Measurements from ENCODE around the gene GPBP1.
"Not testable (repeated sequence)": the region's sequence is repeated elsewhere in the genome, so short reads cannot be mapped to it uniquely, and the experiment has no call there.

GPBP1 gene, protein sequence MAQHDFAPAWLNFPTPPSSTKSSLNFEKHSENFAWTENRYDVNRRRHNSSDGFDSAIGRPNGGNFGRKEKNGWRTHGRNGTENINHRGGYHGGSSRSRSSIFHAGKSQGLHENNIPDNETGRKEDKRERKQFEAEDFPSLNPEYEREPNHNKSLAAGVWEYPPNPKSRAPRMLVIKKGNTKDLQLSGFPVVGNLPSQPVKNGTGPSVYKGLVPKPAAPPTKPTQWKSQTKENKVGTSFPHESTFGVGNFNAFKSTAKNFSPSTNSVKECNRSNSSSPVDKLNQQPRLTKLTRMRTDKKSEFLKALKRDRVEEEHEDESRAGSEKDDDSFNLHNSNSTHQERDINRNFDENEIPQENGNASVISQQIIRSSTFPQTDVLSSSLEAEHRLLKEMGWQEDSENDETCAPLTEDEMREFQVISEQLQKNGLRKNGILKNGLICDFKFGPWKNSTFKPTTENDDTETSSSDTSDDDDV

DNA sequence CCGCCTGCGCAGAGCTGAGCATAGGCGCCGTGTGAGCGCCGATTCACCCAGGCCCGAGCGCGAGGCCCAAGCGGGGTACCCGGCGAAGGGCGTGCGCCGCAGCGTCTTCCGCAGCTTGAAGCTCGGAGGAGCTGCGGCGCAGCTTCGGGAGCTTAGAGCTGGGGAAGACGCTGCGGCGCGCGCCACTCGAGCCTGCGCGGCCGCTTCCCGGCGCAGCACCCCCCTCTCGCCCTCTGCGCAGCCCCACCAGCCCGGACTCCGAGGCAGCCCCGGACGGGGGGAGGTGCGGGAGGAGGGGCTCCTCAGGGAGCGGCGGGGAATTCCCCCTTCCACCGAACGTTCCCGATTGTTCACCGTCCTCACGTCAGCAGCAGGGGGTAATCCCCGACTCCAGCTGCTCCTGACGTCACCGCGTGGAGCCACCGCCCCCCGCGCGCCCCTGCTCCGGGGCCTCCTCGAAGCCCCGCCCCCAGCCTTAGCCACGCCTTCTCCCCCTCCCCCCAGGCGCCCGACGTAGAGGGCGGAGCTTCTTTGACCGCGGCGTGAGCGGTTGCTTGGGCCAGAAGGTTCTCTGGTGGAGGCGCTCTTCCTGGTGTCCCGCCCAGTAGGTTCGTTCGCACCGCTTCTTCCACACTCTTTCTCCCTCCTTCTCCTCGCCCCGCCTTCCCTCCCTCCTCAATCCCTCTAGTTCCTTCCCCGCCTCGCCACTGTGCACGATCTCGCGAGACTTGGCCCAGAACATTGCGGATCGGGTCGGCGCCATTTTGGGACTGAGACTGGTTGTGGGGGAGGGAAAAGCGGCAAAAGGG lies at the start of gene GPBP1:
Gene GPBP1 (plus strand): TSS at position 741 of the 809 bp plus-strand sequence. CDS start 40,072 bp downstream, outside the sequence.
- peak; percentile 96 for DNase-seq

DNA sequence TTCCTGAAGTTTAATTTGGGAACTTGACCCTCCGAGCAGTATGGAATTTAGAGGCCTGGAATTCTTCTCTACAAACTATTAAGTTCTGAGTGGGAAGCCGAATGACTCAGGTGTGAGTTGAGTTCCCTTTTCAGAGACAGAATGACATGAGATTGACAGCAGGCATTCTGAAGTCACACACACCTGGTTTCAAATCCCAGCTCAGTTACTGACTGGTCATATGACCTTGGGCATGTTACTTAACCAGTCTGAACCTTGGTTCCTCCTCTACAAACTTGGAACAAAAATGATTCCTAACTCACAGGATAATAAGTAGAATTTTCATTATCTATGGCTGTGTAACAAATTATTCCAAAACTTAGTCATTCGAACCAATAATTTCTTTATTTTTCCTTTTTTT lies 45.5 kb upstream of the GPBP1 start:
- no peak for DNase-seq

GRCh38 chr5:57133574-57133973 lies 40.3 kb upstream of the GPBP1 start:
- no peak for DNase-seq

DNA sequence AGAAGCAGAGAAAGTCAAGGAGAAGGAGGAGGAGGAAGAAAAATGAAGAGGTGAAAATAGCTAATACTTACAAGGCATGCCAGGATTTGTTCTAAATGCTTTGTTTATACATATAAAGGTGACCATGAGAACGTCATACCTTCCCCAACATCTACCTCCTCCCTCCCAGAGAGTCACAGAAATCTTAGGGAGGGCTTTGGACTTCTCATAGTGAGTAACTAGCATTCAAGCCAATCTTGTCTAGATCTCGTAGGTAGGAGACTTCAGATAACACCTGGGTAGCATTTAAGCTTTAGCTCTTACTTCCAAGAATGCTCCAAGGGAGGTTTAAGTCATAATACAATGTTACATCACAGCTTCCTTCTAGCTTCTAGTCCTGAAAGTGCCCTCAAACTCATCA lies 36.5 kb upstream of the GPBP1 start:
- DNase-seq, result no peak

DNA sequence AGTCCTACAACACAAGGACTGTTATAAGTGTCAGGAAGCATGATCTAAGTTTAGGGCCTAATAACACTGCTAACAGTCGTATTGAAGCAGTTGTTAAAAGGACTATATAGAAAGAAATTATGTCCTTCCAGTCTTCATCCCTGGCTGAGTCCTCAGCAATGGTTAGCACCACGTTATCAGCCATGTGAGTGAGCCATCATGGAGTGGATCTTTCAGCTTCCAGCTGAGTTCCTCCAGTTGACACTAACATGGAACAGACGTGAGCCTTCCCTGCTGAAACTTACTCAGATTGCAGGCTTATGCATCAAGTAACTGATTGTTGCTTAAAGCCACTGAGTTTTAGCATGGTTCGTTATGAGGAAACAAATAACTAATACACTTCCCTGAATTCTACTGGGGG lies 21.5 kb upstream of the GPBP1 start:
- DNase-seq, result no peak

DNA sequence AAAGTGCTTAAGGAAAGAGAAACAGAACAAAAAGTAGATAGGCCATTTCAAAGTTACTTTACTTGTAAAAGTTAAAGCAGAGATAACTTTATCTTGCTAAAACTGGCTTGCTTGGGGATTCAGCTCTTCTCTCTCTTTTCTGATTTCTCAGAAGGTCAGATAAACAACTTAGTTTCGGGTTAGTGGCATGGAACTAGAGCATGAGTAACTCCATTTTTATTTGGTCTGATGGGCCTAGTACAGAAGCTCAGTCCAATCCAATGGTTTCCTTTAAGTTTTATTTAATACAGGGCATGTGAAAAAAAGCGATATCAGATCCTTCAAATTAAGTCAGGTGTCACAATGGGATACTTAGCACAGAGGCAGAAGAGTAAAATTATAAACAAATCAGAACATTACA lies 18.8 kb upstream of the GPBP1 start:
- no peak for DNase-seq

DNA sequence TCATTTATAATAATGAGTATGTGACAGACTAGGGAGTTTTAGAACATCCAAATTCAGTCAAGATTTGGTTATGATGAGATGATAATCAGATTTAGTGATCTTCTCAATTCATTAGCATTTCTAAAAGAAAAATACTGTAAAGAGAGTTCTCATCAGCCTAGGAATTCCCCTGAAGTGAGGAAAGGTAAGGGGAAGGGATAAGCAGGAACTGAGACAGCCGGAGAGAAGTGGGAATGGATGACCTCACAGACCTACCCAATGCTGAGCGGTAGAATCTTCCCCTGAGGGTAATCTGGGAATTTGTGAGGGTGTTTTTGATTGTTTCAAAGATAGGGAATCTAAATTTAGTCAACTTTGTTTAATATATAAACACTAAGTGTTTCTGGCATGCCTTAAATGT lies 16.7 kb upstream of the GPBP1 start:
- no peak for DNase-seq

- no peak for DNase-seq
These were observed 16.2 kb upstream of the GPBP1 start for GRCh38 chr5:57157666-57158065.

- no peak for DNase-seq
These were observed 10.3 kb upstream of the GPBP1 start for GRCh38 chr5:57163553-57164006.

GRCh38 chr5:57164124-57164523 lies 9.7 kb upstream of the GPBP1 start:
- no peak for DNase-seq

GRCh38 chr5:57165171-57165570 lies 8.7 kb upstream of the GPBP1 start:
- not testable (repeated sequence) for DNase-seq

GRCh38 chr5:57166276-57166675 lies 7.6 kb upstream of the GPBP1 start:
- no peak for DNase-seq

DNA sequence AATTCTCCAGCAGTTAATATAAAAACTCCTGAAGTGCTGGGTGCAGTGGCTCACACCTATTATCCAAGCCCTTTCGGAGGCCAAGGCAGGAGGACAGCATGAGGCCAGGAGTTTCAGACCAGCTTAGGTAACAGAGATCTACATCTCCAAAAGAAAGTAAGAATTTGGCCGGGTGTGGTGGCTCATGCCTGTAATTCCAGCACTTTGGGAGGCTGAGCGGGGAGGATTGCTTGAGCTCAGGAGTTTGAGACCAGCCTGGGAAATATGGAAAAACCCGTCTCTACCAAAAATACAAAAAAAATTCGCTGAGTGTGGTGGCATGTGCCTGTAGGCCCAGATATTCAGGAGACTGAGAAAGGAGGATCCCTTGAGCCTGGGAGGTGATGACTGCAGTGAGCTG lies 6.7 kb upstream of the GPBP1 start:
- no peak for DNase-seq

DNA sequence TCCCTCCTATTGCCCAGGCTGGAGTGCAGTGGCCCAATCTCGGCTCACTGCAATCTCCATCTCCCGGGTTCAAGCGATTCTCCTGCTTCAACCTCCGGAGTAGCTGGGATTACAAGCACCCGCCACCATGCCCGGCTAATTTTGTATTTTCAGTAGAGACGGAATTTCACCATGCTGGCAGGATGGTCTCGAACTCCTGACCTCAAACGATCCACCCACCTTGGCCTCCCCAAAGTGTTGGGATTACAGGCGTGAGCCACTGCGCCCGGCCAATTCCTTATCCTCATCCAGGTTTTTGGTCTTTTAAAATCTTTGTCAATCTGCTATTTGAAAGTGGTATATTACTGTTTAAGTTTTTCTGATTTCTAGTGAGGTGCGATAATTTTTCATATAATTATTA lies 3.7 kb upstream of the GPBP1 start:
- not testable (repeated sequence) for DNase-seq

GRCh38 chr5:57171816-57172465 lies 1.9 kb upstream of the GPBP1 start:
- DNase-seq, result no peak

DNA sequence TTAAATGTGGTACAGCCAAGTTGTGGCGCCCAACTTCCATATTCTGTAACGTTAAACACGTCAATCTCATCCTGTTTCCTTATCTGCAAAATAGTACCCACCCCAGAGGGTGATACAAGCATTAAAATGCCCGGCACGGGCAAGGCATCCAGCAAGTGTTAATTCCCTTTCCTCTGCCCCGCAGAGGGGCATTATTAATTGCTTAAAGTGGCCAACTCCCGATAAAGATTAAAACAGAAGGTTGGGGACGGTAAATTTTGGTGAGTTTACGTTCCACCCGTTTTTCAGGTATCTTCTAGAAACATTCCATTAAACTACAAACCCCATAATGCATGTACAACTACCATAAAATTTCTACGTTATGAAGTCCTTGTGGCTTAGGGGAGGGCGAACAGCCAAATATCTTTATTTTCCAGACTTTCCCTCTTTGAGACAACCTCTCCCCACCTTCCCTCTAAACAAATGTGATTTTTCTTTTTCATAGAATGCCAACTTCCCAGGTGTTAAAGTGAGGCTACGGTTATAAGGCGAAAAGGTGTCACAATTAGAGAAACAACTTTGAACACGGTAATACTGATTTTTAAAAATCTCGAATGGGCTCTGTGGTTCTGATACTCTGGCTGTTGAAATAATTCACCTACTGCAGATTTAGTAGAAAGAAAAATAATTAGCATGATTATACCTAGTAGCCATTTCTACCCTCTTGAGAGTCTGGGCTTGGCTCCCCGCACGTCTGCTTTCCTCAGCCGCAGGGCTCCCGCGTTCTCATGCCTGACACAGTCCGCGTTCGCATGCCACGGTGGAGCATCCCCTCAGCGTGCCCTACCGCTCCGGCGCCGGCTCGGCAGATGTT lies 1.2 kb upstream of the GPBP1 start:
- DNase-seq, result peak; percentile 76

- DNase-seq, result peak; percentile 37
These were observed 450 bp downstream of the GPBP1 start for GRCh38 chr5:57174128-57174889.

DNA sequence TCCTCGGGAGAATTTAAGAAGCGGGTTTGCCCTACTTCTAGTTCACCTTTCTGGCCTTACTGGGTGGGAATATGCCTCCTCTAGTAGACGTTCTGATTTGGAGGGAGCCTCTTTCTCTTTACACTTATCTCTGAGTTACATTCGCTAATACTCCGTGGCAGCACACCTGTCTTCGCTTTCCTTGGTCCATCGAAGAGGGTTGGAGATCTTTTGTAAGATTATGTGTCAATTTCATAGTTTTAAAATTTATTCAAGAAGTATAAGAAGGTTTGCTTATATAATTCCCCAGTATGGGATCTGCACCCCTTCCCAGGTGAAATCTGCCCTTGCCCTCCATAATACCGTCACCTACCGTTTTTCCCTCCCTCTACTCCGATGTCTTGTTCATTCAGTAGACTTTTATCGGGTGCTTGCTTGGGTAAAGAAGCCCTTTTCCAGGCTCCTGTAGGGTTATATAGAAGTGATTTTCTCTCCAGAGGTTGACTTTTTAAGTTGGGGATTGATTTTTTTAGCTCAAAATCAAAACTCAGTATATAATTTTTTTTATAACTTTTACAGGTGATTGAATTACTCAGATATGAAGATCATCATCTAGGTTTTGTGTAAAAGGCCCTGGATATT lies 1.1 kb downstream of the GPBP1 start:
- DNase-seq, result no peak

DNA sequence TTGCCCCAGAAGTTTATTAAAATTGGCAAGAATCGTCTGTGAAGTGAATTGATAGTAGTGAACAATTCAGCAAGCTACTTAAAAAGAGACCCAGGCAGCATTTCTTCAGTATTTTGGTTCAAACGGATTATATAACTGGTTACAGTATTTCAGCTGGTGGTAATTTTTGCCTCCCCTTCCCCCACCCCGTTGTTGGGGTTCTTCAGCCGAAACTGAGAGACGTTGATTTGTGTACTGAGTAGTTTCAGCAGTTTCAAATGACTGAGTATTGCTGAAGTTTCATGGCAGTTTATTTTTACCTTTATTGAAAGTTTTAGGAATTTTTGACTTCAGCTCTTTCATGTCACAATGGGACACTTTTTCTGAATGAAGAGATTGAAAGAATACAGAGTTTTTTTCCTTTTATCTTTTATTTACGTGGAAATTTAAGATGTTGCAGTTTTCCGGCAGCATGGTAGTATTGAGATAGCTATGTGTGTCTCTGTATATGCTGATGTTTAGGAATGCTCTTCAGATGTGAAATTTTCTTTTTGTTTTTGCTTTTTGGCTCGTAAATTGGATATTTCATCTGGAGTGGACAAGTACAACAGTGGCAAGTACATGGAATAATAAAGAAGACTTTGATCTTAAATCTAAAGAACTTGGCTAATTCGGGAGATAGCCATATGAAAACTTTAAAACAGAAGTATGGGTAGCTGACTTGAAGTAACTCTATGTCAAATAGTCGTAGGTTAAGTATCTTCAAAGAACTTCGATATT lies 1.9 kb downstream of the GPBP1 start:
- no peak for DNase-seq

DNA sequence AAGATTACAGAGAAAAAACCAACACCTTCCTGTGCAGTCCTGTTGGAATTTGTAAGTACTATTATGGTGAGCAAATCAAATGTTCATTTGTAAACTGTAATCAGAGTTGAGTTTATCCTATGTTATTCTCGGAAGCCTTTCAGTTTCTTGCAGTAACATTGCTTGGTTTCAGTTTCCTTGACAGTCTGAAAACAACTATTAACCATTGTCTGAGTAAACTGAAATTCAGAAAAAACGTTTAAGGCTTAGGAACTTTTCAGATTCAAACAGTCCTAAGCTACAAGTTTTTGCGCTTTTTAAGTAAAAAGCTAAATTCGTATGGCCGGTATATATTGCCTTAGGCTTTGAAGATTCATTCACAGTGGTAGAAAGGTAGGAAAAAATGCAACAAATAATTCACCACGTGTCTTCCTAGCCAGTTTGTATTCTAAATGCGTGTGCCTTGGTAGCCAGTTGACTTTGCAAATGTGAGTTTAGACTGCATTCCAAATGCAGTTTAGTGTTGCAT lies 2.5 kb downstream of the GPBP1 start:
- no peak for DNase-seq
